HEK293 (cell line): ENCODE data around the gene GATA2.

Experiments
- CTCF ChIA-PET: fragments of 350-600 bp; formaldehyde crosslinking; extraction: SDS; loops from one replicate; lab custom pipeline; 2021; ENCODE audit warnings: antibody characterized with exemption; lab: Yijun Ruan, JAX
- POLR2A ChIA-PET: fragments of 300-600 bp; formaldehyde crosslinking; extraction: SDS; loops from one replicate; lab custom pipeline; 2020; ENCODE audit warnings: antibody characterized with exemption, inconsistent platforms; lab: Yijun Ruan, JAX
- H3K27ac ChIP-seq: fragments of 200-500 bp; sonication (Bioruptor generic); 2 replicates; pipeline ENCODE4 v1.5.1; 2014; ENCODE audit warnings: low read depth, low read length, control low read depth, inconsistent platforms; ENCODE audit errors: extremely low read depth
- H3K36me3 ChIP-seq, 2 experiments: fragments of 200-500 bp in 1 of 2; sonication (Bioruptor generic) in 1 of 2; 1 replicate in 1 of 2; 2 replicates in 1 of 2; pipeline ENCODE4 v1.5.1; 2014 to 2017; ENCODE audit warnings: inconsistent platforms in 2 of 2, low read length in 2 of 2; ENCODE audit not compliant: control insufficient read depth in 2 of 2, insufficient read depth in 1 of 2
- H3K4me1 ChIP-seq: fragments of 200-500 bp; sonication (Bioruptor generic); 2 replicates; pipeline ENCODE4 v1.5.1; 2014; ENCODE audit warnings: mild to moderate bottlenecking, low read length, inconsistent platforms; ENCODE audit not compliant: control insufficient read depth, insufficient read depth
- H3K4me3 ChIP-seq: 2 replicates; pipeline ENCODE4 v1.5.1; 2011; ENCODE audit warnings: low read depth, mild to moderate bottlenecking, control low read depth, low read length, moderate library complexity
- H3K9me3 ChIP-seq: fragments of 200-500 bp; sonication (Bioruptor generic); 2 replicates; pipeline ENCODE4 v1.5.1; 2014; ENCODE audit warnings: low read depth, low read length, inconsistent platforms; ENCODE audit not compliant: control insufficient read depth, insufficient read depth
- GLI2 ChIP-seq: fragments of 450-650 bp; formaldehyde crosslinking; IDR thresholded peaks from 2 replicates; pipeline ENCODE4; 2017; ENCODE audit warnings: missing biosample characterization, missing genetic modification characterization, low read depth, borderline replicate concordance
- MEIS1 ChIP-seq: sonication (generic); formaldehyde crosslinking; IDR thresholded peaks from 2 replicates; pipeline ENCODE4 v1.8.1; 2022; ENCODE audit warnings: missing genetic modification reagents, mild to moderate bottlenecking, borderline replicate concordance
- ZBTB20 ChIP-seq: fragments of 450-650 bp; formaldehyde crosslinking; IDR thresholded peaks from 2 replicates; pipeline ENCODE4 v1.5.1; 2016; ENCODE audit warnings: missing biosample characterization, missing genetic modification characterization
- ZBTB7A ChIP-seq: fragments of 450-650 bp; formaldehyde crosslinking; IDR thresholded peaks from 2 replicates; pipeline ENCODE4 v1.5.1; 2016; ENCODE audit warnings: low read depth, missing biosample characterization, missing genetic modification characterization
- ZFP69B ChIP-seq: fragments of 450-650 bp; formaldehyde crosslinking; IDR thresholded peaks from 2 replicates; pipeline ENCODE4 v1.5.1; 2016; ENCODE audit warnings: missing biosample characterization, missing genetic modification characterization
- ZNF112 ChIP-seq: fragments of 450-650 bp; formaldehyde crosslinking; IDR thresholded peaks from 2 replicates; pipeline ENCODE4 v1.5.0; 2017; ENCODE audit warnings: missing biosample characterization, missing genetic modification characterization
- ZNF146 ChIP-seq: fragments of 450-650 bp; formaldehyde crosslinking; IDR thresholded peaks from 2 replicates; pipeline ENCODE4 v1.5.1; 2016; ENCODE audit warnings: missing biosample characterization, missing genetic modification characterization
- ZNF324 ChIP-seq: fragments of 450-650 bp; formaldehyde crosslinking; IDR thresholded peaks from 2 replicates; pipeline ENCODE4 v1.5.1; 2016; ENCODE audit warnings: missing biosample characterization, missing genetic modification characterization
- ZNF366 ChIP-seq: fragments of 450-650 bp; formaldehyde crosslinking; conservative IDR thresholded peaks from 2 replicates; pipeline ENCODE4 v1.5.1; 2016; ENCODE audit warnings: missing biosample characterization, missing genetic modification characterization
- ZNF391 ChIP-seq: fragments of 450-650 bp; formaldehyde crosslinking; IDR thresholded peaks from 2 replicates; pipeline ENCODE4 v1.5.1; 2016; ENCODE audit warnings: low read depth, missing biosample characterization, missing genetic modification characterization, borderline replicate concordance
- ZNF501 ChIP-seq: fragments of 450-650 bp; formaldehyde crosslinking; IDR thresholded peaks from 2 replicates; pipeline ENCODE4 v1.5.1; 2016; ENCODE audit warnings: missing biosample characterization, missing genetic modification characterization
- ZNF510 ChIP-seq: fragments of 450-650 bp; formaldehyde crosslinking; IDR thresholded peaks from 2 replicates; pipeline ENCODE4 v1.5.1; 2018; ENCODE audit warnings: mild to moderate bottlenecking, missing genetic modification characterization, missing biosample characterization; ENCODE audit not compliant: insufficient replicate concordance
- ZNF521 ChIP-seq: fragments of 450-650 bp; formaldehyde crosslinking; IDR thresholded peaks from 2 replicates; pipeline ENCODE4 v1.5.1; 2017; ENCODE audit warnings: missing biosample characterization, mild to moderate bottlenecking, missing genetic modification characterization
- ZNF621 ChIP-seq: fragments of 450-650 bp; formaldehyde crosslinking; IDR thresholded peaks from 2 replicates; pipeline ENCODE4 v1.5.1; 2017; ENCODE audit warnings: missing biosample characterization, missing genetic modification characterization
- ZNF623 ChIP-seq: fragments of 450-650 bp; formaldehyde crosslinking; IDR thresholded peaks from 2 replicates; pipeline ENCODE4 v1.5.1; 2016; ENCODE audit warnings: missing biosample characterization, missing genetic modification characterization
- ZNF654 ChIP-seq: fragments of 450-650 bp; formaldehyde crosslinking; IDR thresholded peaks from 2 replicates; pipeline ENCODE4 v1.5.1; 2016; ENCODE audit warnings: low read depth, missing biosample characterization, missing genetic modification characterization
- ZNF76 ChIP-seq: fragments of 450-650 bp; formaldehyde crosslinking; IDR thresholded peaks from 2 replicates; pipeline ENCODE4; 2016; ENCODE audit warnings: low read depth, missing biosample characterization, missing genetic modification characterization, borderline replicate concordance
- TF ChIP-seq, protein P1 (sequence below): fragments of 450-650 bp; formaldehyde crosslinking; IDR thresholded peaks from 2 replicates; pipeline ENCODE4 v1.5.1; 2017; ENCODE audit warnings: missing biosample characterization, mild to moderate bottlenecking, missing genetic modification characterization, moderate library complexity
- TF ChIP-seq, protein P2 (sequence below): fragments of 450-650 bp; formaldehyde crosslinking; IDR thresholded peaks from 2 replicates; pipeline ENCODE4 v1.5.1; 2016; ENCODE audit warnings: missing biosample characterization, missing genetic modification characterization
- TF ChIP-seq, protein P3 (sequence below): fragments of 450-650 bp; formaldehyde crosslinking; IDR thresholded peaks from 2 replicates; pipeline ENCODE4 v1.5.1; 2016; ENCODE audit warnings: missing biosample characterization, missing genetic modification characterization
- TF ChIP-seq, protein P4 (sequence below): fragments of 450-650 bp; formaldehyde crosslinking; IDR thresholded peaks from 2 replicates; pipeline ENCODE4 v1.5.1; 2016; ENCODE audit warnings: missing biosample characterization, missing genetic modification characterization
- TF ChIP-seq, protein P5 (sequence below): fragments of 450-650 bp; formaldehyde crosslinking; IDR thresholded peaks from 2 replicates; pipeline ENCODE4 v1.5.1; 2017; ENCODE audit warnings: missing biosample characterization, missing genetic modification characterization

GATA2 gene

DNA sequence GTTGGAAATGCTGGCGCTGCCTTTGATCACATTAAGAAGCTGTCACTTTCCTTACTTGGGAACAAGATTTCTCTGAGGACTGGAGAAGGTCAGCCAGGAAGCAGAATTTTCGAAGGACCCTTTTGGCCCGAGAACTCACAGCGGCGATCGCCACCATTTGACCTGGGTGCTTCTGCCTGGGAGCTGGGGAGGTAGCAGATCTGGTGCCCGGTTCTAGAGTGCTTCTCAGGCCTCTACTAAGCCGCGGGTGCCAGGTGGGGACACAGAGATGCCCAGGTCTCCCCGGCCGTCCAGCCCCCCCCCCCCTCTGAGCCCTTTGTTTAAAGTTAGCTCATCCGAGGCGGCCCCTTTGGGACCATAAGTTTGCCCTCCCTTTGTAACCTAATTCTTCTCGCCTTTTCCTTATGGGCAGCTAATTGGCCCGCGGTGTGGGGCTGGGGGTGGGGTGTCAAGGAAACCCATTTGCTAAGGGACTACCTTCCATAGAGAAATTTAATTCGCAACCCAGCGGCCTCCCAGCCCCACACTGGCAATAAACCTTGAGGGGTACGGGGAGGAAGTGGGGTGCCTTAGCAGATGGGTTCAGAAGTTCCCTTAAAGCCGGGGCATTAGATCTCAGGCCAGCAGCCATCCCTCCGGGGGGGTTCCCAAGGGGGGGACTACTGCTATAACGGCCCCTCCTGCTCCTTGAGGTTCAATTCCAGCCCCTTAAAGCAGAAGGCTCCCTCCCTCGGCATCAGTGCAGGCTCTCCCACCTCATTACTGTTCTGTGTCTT is 1.9 kb downstream of the GATA2 start:
- Histone ChIP-seq H3K4me1 (no peaks in the 10 kb centered on the region; the same call in 1 of the 2 replicates), H3K4me3 (no peak overlapping the region), H3K27ac (no peak overlapping the region), H3K9me3 (no peaks in the 10 kb centered on the region)
- POLR2A ChIA-PET: no interaction called here
- CTCF ChIA-PET: interaction anchor here (1.3 kb wide), 1 partner anchor 63 kb away, joined by 3 read pairs; no protein-coding TSS in a partner anchor
- TF ChIP-seq ZNF76 (no peak), ZBTB20 (tag by site-specific recombination) (no peak), ZNF366 (tag by site-specific recombination) (no peak), GLI2 (tag by site-specific recombination) (no peak), ZNF623 (no peak), ZNF521 (no peak), ZNF391 (no peak), ZNF501 (tag by site-specific recombination) (no peak), MEIS1 (CRISPR knock-in tag) (no peak)
- TF ChIP-seq, protein P1, sequence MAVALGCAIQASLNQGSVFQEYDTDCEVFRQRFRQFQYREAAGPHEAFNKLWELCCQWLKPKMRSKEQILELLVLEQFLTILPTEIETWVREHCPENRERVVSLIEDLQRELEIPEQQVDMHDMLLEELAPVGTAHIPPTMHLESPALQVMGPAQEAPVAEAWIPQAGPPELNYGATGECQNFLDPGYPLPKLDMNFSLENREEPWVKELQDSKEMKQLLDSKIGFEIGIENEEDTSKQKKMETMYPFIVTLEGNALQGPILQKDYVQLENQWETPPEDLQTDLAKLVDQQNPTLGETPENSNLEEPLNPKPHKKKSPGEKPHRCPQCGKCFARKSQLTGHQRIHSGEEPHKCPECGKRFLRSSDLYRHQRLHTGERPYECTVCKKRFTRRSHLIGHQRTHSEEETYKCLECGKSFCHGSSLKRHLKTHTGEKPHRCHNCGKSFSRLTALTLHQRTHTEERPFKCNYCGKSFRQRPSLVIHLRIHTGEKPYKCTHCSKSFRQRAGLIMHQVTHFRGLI (tag by site-specific recombination): no peak
- TF ChIP-seq, protein P2, sequence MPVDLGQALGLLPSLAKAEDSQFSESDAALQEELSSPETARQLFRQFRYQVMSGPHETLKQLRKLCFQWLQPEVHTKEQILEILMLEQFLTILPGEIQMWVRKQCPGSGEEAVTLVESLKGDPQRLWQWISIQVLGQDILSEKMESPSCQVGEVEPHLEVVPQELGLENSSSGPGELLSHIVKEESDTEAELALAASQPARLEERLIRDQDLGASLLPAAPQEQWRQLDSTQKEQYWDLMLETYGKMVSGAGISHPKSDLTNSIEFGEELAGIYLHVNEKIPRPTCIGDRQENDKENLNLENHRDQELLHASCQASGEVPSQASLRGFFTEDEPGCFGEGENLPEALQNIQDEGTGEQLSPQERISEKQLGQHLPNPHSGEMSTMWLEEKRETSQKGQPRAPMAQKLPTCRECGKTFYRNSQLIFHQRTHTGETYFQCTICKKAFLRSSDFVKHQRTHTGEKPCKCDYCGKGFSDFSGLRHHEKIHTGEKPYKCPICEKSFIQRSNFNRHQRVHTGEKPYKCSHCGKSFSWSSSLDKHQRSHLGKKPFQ (tag by site-specific recombination): no peak
- TF ChIP-seq, all 188 proteins: peak for 0
- H3K36me3 ChIP-seq: peaks cover 0 to 55% of the 10 kb centered on the region in 2 experiments; a peak in 1 of 3 replicates

DNA sequence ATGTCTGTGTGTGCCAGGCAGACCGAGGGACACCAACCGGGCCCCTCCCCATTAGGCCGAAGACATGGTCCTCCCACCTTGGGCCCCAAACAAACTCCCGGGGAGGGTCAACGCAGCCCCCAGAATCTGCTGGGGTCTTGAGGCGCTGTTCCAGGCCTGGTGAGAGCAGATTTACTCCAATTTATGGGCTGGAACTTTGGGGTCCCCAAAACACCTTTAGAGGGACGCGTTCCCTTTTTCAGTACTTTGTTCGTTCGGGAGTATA is 2.4 kb downstream of the GATA2 start:
- peak overlapping the region; percentile 71 for H3K4me3 ChIP-seq
- ChIA-PET CTCF (interaction anchor here (1.1 to 1.5 kb wide), 4 partner anchors 8 to 64 kb away, joined by 3 to 7 read pairs (median 4); no protein-coding TSS in a partner anchor), POLR2A (no interaction called here)

More for the DNA sequence above, 2.4 kb downstream of the GATA2 start:
- no peaks in the 10 kb centered on the region for H3K9me3 ChIP-seq
- TF ChIP-seq, protein P3, sequence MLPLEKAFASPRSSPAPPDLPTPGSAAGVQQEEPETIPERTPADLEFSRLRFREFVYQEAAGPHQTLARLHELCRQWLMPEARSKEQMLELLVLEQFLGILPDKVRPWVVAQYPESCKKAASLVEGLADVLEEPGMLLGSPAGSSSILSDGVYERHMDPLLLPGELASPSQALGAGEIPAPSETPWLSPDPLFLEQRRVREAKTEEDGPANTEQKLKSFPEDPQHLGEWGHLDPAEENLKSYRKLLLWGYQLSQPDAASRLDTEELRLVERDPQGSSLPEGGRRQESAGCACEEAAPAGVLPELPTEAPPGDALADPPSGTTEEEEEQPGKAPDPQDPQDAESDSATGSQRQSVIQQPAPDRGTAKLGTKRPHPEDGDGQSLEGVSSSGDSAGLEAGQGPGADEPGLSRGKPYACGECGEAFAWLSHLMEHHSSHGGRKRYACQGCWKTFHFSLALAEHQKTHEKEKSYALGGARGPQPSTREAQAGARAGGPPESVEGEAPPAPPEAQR (tag by site-specific recombination): no peak
- no peak for TF ChIP-seq ZFP69B
- TF ChIP-seq ZNF112 (tag by site-specific recombination): no peak
- TF ChIP-seq ZNF621 (tag by site-specific recombination): no peak
- no peak for TF ChIP-seq ZNF654
- TF ChIP-seq ZNF324 (tag by site-specific recombination): no peak
- TF ChIP-seq ZNF510 (tag by site-specific recombination): no peak
- TF ChIP-seq, protein P4, sequence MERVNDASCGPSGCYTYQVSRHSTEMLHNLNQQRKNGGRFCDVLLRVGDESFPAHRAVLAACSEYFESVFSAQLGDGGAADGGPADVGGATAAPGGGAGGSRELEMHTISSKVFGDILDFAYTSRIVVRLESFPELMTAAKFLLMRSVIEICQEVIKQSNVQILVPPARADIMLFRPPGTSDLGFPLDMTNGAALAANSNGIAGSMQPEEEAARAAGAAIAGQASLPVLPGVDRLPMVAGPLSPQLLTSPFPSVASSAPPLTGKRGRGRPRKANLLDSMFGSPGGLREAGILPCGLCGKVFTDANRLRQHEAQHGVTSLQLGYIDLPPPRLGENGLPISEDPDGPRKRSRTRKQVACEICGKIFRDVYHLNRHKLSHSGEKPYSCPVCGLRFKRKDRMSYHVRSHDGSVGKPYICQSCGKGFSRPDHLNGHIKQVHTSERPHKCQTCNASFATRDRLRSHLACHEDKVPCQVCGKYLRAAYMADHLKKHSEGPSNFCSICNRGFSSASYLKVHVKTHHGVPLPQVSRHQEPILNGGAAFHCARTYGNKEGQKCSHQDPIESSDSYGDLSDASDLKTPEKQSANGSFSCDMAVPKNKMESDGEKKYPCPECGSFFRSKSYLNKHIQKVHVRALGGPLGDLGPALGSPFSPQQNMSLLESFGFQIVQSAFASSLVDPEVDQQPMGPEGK: no peak
- TF ChIP-seq, protein P5, sequence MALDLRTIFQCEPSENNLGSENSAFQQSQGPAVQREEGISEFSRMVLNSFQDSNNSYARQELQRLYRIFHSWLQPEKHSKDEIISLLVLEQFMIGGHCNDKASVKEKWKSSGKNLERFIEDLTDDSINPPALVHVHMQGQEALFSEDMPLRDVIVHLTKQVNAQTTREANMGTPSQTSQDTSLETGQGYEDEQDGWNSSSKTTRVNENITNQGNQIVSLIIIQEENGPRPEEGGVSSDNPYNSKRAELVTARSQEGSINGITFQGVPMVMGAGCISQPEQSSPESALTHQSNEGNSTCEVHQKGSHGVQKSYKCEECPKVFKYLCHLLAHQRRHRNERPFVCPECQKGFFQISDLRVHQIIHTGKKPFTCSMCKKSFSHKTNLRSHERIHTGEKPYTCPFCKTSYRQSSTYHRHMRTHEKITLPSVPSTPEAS (tag by site-specific recombination): no peak
- no peak for TF ChIP-seq ZBTB7A
- no peak for TF ChIP-seq ZNF146 (tag by site-specific recombination)
- H3K4me1 ChIP-seq: no peaks in the 10 kb centered on the region; the same call in 1 of the 2 replicates
- no peak overlapping the region for H3K27ac ChIP-seq
- peaks cover 0 to 60% of the 10 kb centered on the region in 2 experiments; a peak in 1 of 3 replicates for H3K36me3 ChIP-seq
